SK-N-SH treated with all-trans-retinoic acid at 6 μM for 48 hours (cell line): ENCODE data around the gene ACSS3.

Experiments used
- ATAC-seq: fragments of 200-7000 bp; cut with Tn5 transposase; 3 replicates; pipeline ENCODE4 v1.9.1; 2020; ENCODE audit warnings: mild to moderate bottlenecking, moderate library complexity
- ARNTL ChIP-seq: fragments of 450-650 bp; formaldehyde crosslinking; IDR thresholded peaks from 2 replicates; pipeline ENCODE4 v1.5.0; 2020; ENCODE audit warnings: low read depth, mild to moderate bottlenecking, moderate library complexity, borderline replicate concordance
- BACH2 ChIP-seq: fragments of 250-450 bp; sonication (Bioruptor Pico); IDR thresholded peaks from 2 replicates; pipeline ENCODE4 v1.9.0; 2021; ENCODE audit warnings: mild to moderate bottlenecking, borderline replicate concordance
- CSDC2 ChIP-seq: fragments of 250-450 bp; sonication (Bioruptor Pico); IDR thresholded peaks from 2 replicates; pipeline ENCODE4 v1.5.0; 2020; ENCODE audit warnings: mild to moderate bottlenecking, moderate library complexity
- ESRRG ChIP-seq: fragments of 250-450 bp; sonication (Bioruptor Pico); IDR thresholded peaks from 2 replicates; pipeline ENCODE4 v1.6.1; 2021; ENCODE audit warnings: mild to moderate bottlenecking
- GLIS3 ChIP-seq: fragments of 250-450 bp; sonication (Bioruptor Pico); IDR thresholded peaks from 2 replicates; pipeline ENCODE4 v1.5.0; 2020; ENCODE audit warnings: mild to moderate bottlenecking, moderate library complexity
- OSR1 ChIP-seq: fragments of 250-450 bp; sonication (Bioruptor Pico); IDR thresholded peaks from 2 replicates; pipeline ENCODE4 v1.8.0; 2022; ENCODE audit warnings: moderate library complexity, mild to moderate bottlenecking, inconsistent platforms
- PPARA ChIP-seq: fragments of 250-450 bp; sonication (Bioruptor Pico); IDR thresholded peaks from 2 replicates; pipeline ENCODE4 v1.5.0; 2020; ENCODE audit warnings: mild to moderate bottlenecking, borderline replicate concordance
- RARB ChIP-seq: fragments of 250-450 bp; sonication (Bioruptor Pico); IDR thresholded peaks from 2 replicates; pipeline ENCODE4 v1.8.0; 2021; ENCODE audit warnings: mild to moderate bottlenecking, moderate library complexity
- SNAI2 ChIP-seq: fragments of 250-450 bp; sonication (Bioruptor Pico); IDR thresholded peaks from 2 replicates; pipeline ENCODE4 v1.5.0; 2020; ENCODE audit warnings: mild to moderate bottlenecking, moderate library complexity
- TCF4 ChIP-seq: fragments of 250-450 bp; sonication (Bioruptor Pico); IDR thresholded peaks from 2 replicates; pipeline ENCODE4 v1.8.0; 2021; ENCODE audit warnings: mild to moderate bottlenecking, moderate library complexity, borderline replicate concordance
- TOX ChIP-seq: fragments of 250-450 bp; sonication (Bioruptor Pico); IDR thresholded peaks from 2 replicates; pipeline ENCODE4 v1.8.0; 2021; ENCODE audit warnings: mild to moderate bottlenecking, moderate library complexity, borderline replicate concordance
- ZC3H10 ChIP-seq: fragments of 250-450 bp; sonication (Bioruptor Pico); IDR thresholded peaks from 2 replicates; pipeline ENCODE4 v1.5.1; 2021; ENCODE audit warnings: mild to moderate bottlenecking, moderate library complexity
- ZFP3 ChIP-seq: fragments of 250-450 bp; sonication (Bioruptor Pico); IDR thresholded peaks from 2 replicates; pipeline ENCODE4 v1.5.0; 2020; ENCODE audit warnings: mild to moderate bottlenecking, moderate library complexity
- ZFP30 ChIP-seq: fragments of 450-650 bp; formaldehyde crosslinking; IDR thresholded peaks from 2 replicates; pipeline ENCODE4 v1.5.0; 2022; ENCODE audit warnings: mild to moderate bottlenecking, moderate library complexity
- ZNF565 ChIP-seq: fragments of 450-650 bp; formaldehyde crosslinking; conservative IDR thresholded peaks from 2 replicates; pipeline ENCODE4 v1.5.0; 2020; ENCODE audit warnings: low read depth, mild to moderate bottlenecking, moderate library complexity
- ZNF70 ChIP-seq: fragments of 450-650 bp; formaldehyde crosslinking; IDR thresholded peaks from 2 replicates; pipeline ENCODE4 v1.5.0; 2020; ENCODE audit warnings: mild to moderate bottlenecking, moderate library complexity
- ZNF8 ChIP-seq: fragments of 450-650 bp; formaldehyde crosslinking; IDR thresholded peaks from 2 replicates; pipeline ENCODE4 v1.5.0; 2020; ENCODE audit warnings: mild to moderate bottlenecking, moderate library complexity
- TF ChIP-seq, protein P1 (sequence below): fragments of 250-450 bp; sonication (Bioruptor Pico); IDR thresholded peaks from 2 replicates; pipeline ENCODE4 v1.5.1; 2020; ENCODE audit warnings: low read depth, mild to moderate bottlenecking, moderate library complexity
- TF ChIP-seq, protein P2 (sequence below): fragments of 250-450 bp; sonication (Bioruptor Pico); IDR thresholded peaks from 2 replicates; pipeline ENCODE4 v1.8.0; 2020; ENCODE audit warnings: mild to moderate bottlenecking, moderate library complexity, borderline replicate concordance
- TF ChIP-seq, protein P3 (sequence below): fragments of 250-450 bp; sonication (Bioruptor Pico); IDR thresholded peaks from 2 replicates; pipeline ENCODE4 v1.5.1; 2021; ENCODE audit warnings: mild to moderate bottlenecking, moderate library complexity
- TF ChIP-seq, protein P4 (sequence below): fragments of 250-450 bp; sonication (Bioruptor Pico); IDR thresholded peaks from 2 replicates; pipeline ENCODE4 v1.5.0; 2020; ENCODE audit warnings: mild to moderate bottlenecking, moderate library complexity

Gene ACSS3

DNA sequence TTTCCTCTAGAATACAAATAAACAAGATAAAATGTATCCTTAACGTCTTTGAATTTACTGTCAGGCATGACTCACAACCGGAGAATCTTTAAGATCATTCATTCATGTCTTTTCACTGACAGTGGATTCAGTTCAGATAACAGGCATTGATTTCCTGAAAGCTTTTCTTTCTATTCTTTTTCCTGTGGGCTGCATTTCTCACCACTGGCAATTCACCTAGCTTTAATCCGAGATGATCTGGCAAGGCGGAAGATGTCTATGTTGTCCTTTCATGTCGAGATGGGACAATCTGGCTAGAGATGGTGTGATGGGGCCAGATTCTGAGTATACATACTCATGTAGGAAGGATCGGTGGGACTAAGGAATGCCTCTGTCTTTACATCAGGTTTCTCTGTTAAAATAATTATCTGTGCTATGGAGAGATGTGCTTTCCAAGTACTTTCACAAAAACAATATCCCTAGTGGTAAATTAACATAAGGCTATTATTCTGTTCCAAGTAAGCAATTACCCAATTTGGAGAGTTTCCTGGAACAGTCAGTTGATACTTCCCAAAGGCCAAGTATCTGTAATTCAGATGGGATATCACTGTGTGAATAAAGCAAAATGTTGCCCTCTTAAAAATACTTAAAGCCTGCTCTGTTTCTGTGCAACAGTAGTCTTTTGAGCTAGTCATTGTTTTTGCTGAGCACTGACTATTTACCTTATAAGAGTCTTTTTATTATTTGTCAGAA is 17.8 kb downstream of the ACSS3 start:
- TF ChIP-seq ZFP30 (CRISPR knock-in tag) = no peak
- TF ChIP-seq, protein P1, sequence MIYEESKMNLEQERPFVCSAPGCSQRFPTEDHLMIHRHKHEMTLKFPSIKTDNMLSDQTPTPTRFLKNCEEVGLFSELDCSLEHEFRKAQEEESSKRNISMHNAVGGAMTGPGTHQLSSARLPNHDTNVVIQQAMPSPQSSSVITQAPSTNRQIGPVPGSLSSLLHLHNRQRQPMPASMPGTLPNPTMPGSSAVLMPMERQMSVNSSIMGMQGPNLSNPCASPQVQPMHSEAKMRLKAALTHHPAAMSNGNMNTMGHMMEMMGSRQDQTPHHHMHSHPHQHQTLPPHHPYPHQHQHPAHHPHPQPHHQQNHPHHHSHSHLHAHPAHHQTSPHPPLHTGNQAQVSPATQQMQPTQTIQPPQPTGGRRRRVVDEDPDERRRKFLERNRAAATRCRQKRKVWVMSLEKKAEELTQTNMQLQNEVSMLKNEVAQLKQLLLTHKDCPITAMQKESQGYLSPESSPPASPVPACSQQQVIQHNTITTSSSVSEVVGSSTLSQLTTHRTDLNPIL = no peak
- no peak for TF ChIP-seq GLIS3 (CRISPR knock-in tag)
- TF ChIP-seq, protein P2, sequence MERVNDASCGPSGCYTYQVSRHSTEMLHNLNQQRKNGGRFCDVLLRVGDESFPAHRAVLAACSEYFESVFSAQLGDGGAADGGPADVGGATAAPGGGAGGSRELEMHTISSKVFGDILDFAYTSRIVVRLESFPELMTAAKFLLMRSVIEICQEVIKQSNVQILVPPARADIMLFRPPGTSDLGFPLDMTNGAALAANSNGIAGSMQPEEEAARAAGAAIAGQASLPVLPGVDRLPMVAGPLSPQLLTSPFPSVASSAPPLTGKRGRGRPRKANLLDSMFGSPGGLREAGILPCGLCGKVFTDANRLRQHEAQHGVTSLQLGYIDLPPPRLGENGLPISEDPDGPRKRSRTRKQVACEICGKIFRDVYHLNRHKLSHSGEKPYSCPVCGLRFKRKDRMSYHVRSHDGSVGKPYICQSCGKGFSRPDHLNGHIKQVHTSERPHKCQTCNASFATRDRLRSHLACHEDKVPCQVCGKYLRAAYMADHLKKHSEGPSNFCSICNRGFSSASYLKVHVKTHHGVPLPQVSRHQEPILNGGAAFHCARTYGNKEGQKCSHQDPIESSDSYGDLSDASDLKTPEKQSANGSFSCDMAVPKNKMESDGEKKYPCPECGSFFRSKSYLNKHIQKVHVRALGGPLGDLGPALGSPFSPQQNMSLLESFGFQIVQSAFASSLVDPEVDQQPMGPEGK (CRISPR knock-in tag) = no peak
- TF ChIP-seq CSDC2 = no peak
- no peak for TF ChIP-seq ZNF8 (CRISPR knock-in tag)
- no peak for TF ChIP-seq ESRRG (CRISPR knock-in tag)
- TF ChIP-seq ZC3H10 (CRISPR knock-in tag) = no peak
- no peak for TF ChIP-seq TCF4 (CRISPR knock-in tag)
- TF ChIP-seq, all 23 proteins: peak for 0

DNA sequence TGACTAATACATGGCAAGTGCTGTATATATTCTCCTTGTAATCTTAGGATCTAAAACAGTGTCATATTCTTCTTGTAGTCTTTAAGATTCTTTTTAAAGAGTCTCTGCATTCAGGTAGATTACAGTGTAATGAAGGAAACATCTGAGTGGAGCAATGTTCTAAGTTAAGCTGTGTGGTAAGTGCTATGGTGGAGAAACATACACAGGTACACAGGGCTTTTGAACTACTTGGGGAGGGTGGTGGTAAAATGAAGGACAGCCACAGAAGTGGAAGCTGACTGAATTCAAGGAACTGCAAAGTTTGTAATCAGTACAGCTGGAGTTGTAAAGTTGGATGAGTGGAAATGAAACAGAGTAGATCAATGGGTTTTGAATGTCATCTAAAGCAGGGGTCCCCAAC is 27.8 kb downstream of the ACSS3 start:
- ATAC-seq = no peak
- TF ChIP-seq ESRRG (CRISPR knock-in tag) = no peak
- TF ChIP-seq, protein P1 = no peak
- TF ChIP-seq OSR1 (CRISPR knock-in tag) = no peak
- TF ChIP-seq, protein P3, sequence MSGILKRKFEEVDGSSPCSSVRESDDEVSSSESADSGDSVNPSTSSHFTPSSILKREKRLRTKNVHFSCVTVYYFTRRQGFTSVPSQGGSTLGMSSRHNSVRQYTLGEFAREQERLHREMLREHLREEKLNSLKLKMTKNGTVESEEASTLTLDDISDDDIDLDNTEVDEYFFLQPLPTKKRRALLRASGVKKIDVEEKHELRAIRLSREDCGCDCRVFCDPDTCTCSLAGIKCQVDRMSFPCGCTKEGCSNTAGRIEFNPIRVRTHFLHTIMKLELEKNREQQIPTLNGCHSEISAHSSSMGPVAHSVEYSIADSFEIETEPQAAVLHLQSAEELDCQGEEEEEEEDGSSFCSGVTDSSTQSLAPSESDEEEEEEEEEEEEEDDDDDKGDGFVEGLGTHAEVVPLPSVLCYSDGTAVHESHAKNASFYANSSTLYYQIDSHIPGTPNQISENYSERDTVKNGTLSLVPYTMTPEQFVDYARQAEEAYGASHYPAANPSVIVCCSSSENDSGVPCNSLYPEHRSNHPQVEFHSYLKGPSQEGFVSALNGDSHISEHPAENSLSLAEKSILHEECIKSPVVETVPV (CRISPR knock-in tag) = no peak
- no peak for TF ChIP-seq RARB (CRISPR knock-in tag)
- TF ChIP-seq, protein P2 (CRISPR knock-in tag) = no peak
- TF ChIP-seq ZNF565 = no peak
- no peak for TF ChIP-seq BACH2 (CRISPR knock-in tag)
- TF ChIP-seq ZC3H10 (CRISPR knock-in tag) = no peak
- TF ChIP-seq, protein P4, sequence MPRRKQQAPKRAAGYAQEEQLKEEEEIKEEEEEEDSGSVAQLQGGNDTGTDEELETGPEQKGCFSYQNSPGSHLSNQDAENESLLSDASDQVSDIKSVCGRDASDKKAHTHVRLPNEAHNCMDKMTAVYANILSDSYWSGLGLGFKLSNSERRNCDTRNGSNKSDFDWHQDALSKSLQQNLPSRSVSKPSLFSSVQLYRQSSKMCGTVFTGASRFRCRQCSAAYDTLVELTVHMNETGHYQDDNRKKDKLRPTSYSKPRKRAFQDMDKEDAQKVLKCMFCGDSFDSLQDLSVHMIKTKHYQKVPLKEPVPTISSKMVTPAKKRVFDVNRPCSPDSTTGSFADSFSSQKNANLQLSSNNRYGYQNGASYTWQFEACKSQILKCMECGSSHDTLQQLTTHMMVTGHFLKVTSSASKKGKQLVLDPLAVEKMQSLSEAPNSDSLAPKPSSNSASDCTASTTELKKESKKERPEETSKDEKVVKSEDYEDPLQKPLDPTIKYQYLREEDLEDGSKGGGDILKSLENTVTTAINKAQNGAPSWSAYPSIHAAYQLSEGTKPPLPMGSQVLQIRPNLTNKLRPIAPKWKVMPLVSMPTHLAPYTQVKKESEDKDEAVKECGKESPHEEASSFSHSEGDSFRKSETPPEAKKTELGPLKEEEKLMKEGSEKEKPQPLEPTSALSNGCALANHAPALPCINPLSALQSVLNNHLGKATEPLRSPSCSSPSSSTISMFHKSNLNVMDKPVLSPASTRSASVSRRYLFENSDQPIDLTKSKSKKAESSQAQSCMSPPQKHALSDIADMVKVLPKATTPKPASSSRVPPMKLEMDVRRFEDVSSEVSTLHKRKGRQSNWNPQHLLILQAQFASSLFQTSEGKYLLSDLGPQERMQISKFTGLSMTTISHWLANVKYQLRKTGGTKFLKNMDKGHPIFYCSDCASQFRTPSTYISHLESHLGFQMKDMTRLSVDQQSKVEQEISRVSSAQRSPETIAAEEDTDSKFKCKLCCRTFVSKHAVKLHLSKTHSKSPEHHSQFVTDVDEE (CRISPR knock-in tag) = no peak
- no peak for TF ChIP-seq TOX (CRISPR knock-in tag)
- TF ChIP-seq ZFP3 (CRISPR knock-in tag) = no peak
- no peak for TF ChIP-seq PPARA (CRISPR knock-in tag)
- TF ChIP-seq ARNTL = no peak
- no peak for TF ChIP-seq SNAI2 (CRISPR knock-in tag)
- TF ChIP-seq ZNF70 (CRISPR knock-in tag) = no peak
- TF ChIP-seq GLIS3 (CRISPR knock-in tag) = no peak
- TF ChIP-seq TCF4 (CRISPR knock-in tag) = no peak

More for the DNA sequence above, 17.8 kb downstream of the ACSS3 start:
- ATAC-seq = no peak
